GM18951 (cell line): ENCODE results near the gene ADAM12.

Source experiments
- POLR2A ChIP-seq: IDR thresholded peaks from 4 replicates; pipeline ENCODE4 v1.6.1; 2011; ENCODE audit warnings: mild to moderate bottlenecking; ENCODE audit not compliant: insufficient read length, insufficient read depth; ENCODE audit errors: extremely low read depth
- in situ Hi-C: fragments of 300-500 bp; cut with MboI; formaldehyde crosslinking; loops from one replicate; pipeline ENCODE4 v1.12.0; 2022; ENCODE audit warnings: low sequenced_read_pairs, mixed read lengths, inconsistent platforms; ENCODE audit not compliant: unreplicated experiment

ADAM12 gene

GRCh38 chr10:126214679-126215078 is 173.6 kb downstream of the ADAM12 start:
- TF ChIP-seq POLR2A: no peak
- in situ Hi-C loops: no loop called here

GRCh38 chr10:126214021-126214420 is 174.3 kb downstream of the ADAM12 start:
- in situ Hi-C loops: no loop called here
- TF ChIP-seq POLR2A: no peak

GRCh38 chr10:126212738-126213137 is 175.5 kb downstream of the ADAM12 start:
- in situ Hi-C loops: no loop called here
- TF ChIP-seq POLR2A: no peak

GRCh38 chr10:126210051-126210651 is 178.1 kb downstream of the ADAM12 start:
- in situ Hi-C loops: no loop called here
- TF ChIP-seq POLR2A: no peak

- TF ChIP-seq POLR2A: no peak
- in situ Hi-C loops: no loop called here
These were observed 178.8 kb downstream of the ADAM12 start for GRCh38 chr10:126209451-126209850.

GRCh38 chr10:126208726-126209302 is 179.5 kb downstream of the ADAM12 start:
- in situ Hi-C loops: no loop called here
- no peak for TF ChIP-seq POLR2A

GRCh38 chr10:126207851-126208250 is 180.4 kb downstream of the ADAM12 start:
- in situ Hi-C loops: no loop called here
- TF ChIP-seq POLR2A: no peak

GRCh38 chr10:126207313-126207771 is 180.9 kb downstream of the ADAM12 start:
- no peak for TF ChIP-seq POLR2A
- in situ Hi-C loops: no loop called here

- TF ChIP-seq POLR2A: no peak
- in situ Hi-C loops: no loop called here
These were observed 182.6 kb downstream of the ADAM12 start for GRCh38 chr10:126205486-126206205.

GRCh38 chr10:126204320-126204719 is 184.0 kb downstream of the ADAM12 start:
- in situ Hi-C loops: no loop called here
- TF ChIP-seq POLR2A: no peak

GRCh38 chr10:126203746-126204145 is 184.5 kb downstream of the ADAM12 start:
- TF ChIP-seq POLR2A: no peak
- in situ Hi-C loops: no loop called here

- no peak for TF ChIP-seq POLR2A
- in situ Hi-C loops: no loop called here
These were observed 186.7 kb downstream of the ADAM12 start for GRCh38 chr10:126201603-126202002.

- in situ Hi-C loops: no loop called here
- no peak for TF ChIP-seq POLR2A
These were observed 188.9 kb downstream of the ADAM12 start for GRCh38 chr10:126199221-126199998.

GRCh38 chr10:126198681-126199080 is 189.6 kb downstream of the ADAM12 start:
- in situ Hi-C loops: no loop called here
- TF ChIP-seq POLR2A: no peak
